Measurements from ENCODE around the gene AVEN. TPM values are rescaled to one million over a fixed set of nuclear protein-coding genes. Genes with fewer than 3 reads are reported as not detected.
A peak's percentile ranks its signal among the peaks of the same experiment; 100 is the strongest.

AVEN gene
- 19.2 and 24.7 TPM in 2 replicates for total RNA-seq
- 14.7 and 16.0 TPM in 2 replicates for polyA plus RNA-seq
- polyA plus RNA-seq (2012) = 21.4 and 22.5 TPM in 2 replicates
- polyA minus RNA-seq (ENCODE audit: low replicate concordance) = 3.3 and 6.7 TPM in 2 replicates

- Histone ChIP-seq H3K9me3 (ENCODE audit: control insufficient read depth, insufficient read depth, low read depth, low read length) (no peaks in the 10 kb centered on the region), H3K4me3 (replicated peaks in 1 of 4; ENCODE audit: control extremely low read depth in 1 of 4, insufficient read depth in 1 of 4, low read depth in 3 of 4, low read length in 4 of 4) (peak within 1 kb of the TSS; percentile 80 to 97 (median 91)), H2AFZ (ENCODE audit: low read length) (peak within 1 kb of the TSS; percentile 93), H3K9ac (ENCODE audit: insufficient read depth, low read length) (peak within 1 kb of the TSS; percentile 85), H3K27me3 (ENCODE audit: control insufficient read depth, insufficient read depth, low read length) (no peaks in the 10 kb centered on the region), H3K4me2 (ENCODE audit: extremely low read depth, insufficient read depth, low read length) (peak within 1 kb of the TSS; percentile 97), H4K20me1 (ENCODE audit: control insufficient read depth, extremely low read depth, insufficient read depth, low read length) (no peaks in the 10 kb centered on the region), H3K27ac (ENCODE audit: insufficient read depth, low read length) (peak within 1 kb of the TSS; percentile 84), H3K79me2 (ENCODE audit: control insufficient read depth, insufficient read depth, low read length) (no peaks in the 10 kb centered on the region), H3K36me3 (ENCODE audit: control insufficient read depth, insufficient read depth, low read length) (no peaks in the 10 kb centered on the region), H3K4me1 (ENCODE audit: control insufficient read depth, extremely low read depth, insufficient read depth, low read length) (peaks cover 5% of the 10 kb centered on the region)
- no peak for TF ChIP-seq EZH2 (IDR thresholded peaks at IDR 0.05; ENCODE audit: low read length, missing control alignments)
- no peak for TF ChIP-seq CTCF (conservative IDR thresholded peaks at IDR 0.05 in 1 of 2, IDR thresholded peaks at IDR 0.05 in 1 of 2; ENCODE audit: low read depth in 1 of 2, low read length in 2 of 2)
- DNase-seq (ENCODE audit: low read depth in 2 of 2) = peak; percentile 44 to 62
Observed at GRCh38 chr15:34038871-34039789, at the start of gene AVEN. TSS of gene AVEN (minus strand) at chr15:34039204. CDS start at chr15:34039046, 158 bp downstream.

- Histone ChIP-seq H2AFZ (ENCODE audit: low read length) (no peak overlapping the region), H3K9ac (ENCODE audit: insufficient read depth, low read length) (no peak overlapping the region), H3K9me3 (ENCODE audit: control insufficient read depth, insufficient read depth, low read depth, low read length) (no peaks in the 10 kb centered on the region), H3K79me2 (ENCODE audit: control insufficient read depth, insufficient read depth, low read length) (no peaks in the 10 kb centered on the region), H3K36me3 (ENCODE audit: control insufficient read depth, insufficient read depth, low read length) (peaks cover 2% of the 10 kb centered on the region), H3K4me3 (replicated peaks in 1 of 4; ENCODE audit: control extremely low read depth in 1 of 4, insufficient read depth in 1 of 4, low read depth in 3 of 4, low read length in 4 of 4) (no peak overlapping the region), H3K4me1 (ENCODE audit: control insufficient read depth, extremely low read depth, insufficient read depth, low read length) (peaks cover 2% of the 10 kb centered on the region), H3K27ac (ENCODE audit: insufficient read depth, low read length) (no peak overlapping the region), H4K20me1 (ENCODE audit: control insufficient read depth, extremely low read depth, insufficient read depth, low read length) (no peaks in the 10 kb centered on the region), H3K27me3 (ENCODE audit: control insufficient read depth, insufficient read depth, low read length) (no peaks in the 10 kb centered on the region), H3K4me2 (ENCODE audit: extremely low read depth, insufficient read depth, low read length) (peak overlapping the region; percentile 13)
- TF ChIP-seq CTCF (conservative IDR thresholded peaks at IDR 0.05 in 1 of 2, IDR thresholded peaks at IDR 0.05 in 1 of 2; ENCODE audit: low read depth in 1 of 2, low read length in 2 of 2) (no peak), EZH2 (IDR thresholded peaks at IDR 0.05; ENCODE audit: low read length, missing control alignments) (no peak)
- peak; percentile 55 to 62 for DNase-seq (ENCODE audit: low read depth in 2 of 2)
Observed at GRCh38 chr15:34085746-34086145, 46.7 kb upstream of the AVEN start.

- Histone ChIP-seq H4K20me1 (ENCODE audit: control insufficient read depth, extremely low read depth, insufficient read depth, low read length) (no peaks in the 10 kb centered on the region), H3K4me1 (ENCODE audit: control insufficient read depth, extremely low read depth, insufficient read depth, low read length) (peaks cover 2% of the 10 kb centered on the region), H3K27ac (ENCODE audit: insufficient read depth, low read length) (peak overlapping the region; percentile 23), H3K79me2 (ENCODE audit: control insufficient read depth, insufficient read depth, low read length) (no peaks in the 10 kb centered on the region), H3K9ac (ENCODE audit: insufficient read depth, low read length) (no peak overlapping the region), H3K9me3 (ENCODE audit: control insufficient read depth, insufficient read depth, low read depth, low read length) (no peaks in the 10 kb centered on the region), H3K36me3 (ENCODE audit: control insufficient read depth, insufficient read depth, low read length) (peaks cover 2% of the 10 kb centered on the region), H3K27me3 (ENCODE audit: control insufficient read depth, insufficient read depth, low read length) (no peaks in the 10 kb centered on the region), H2AFZ (ENCODE audit: low read length) (no peak overlapping the region), H3K4me2 (ENCODE audit: extremely low read depth, insufficient read depth, low read length) (no peak overlapping the region), H3K4me3 (replicated peaks in 1 of 4; ENCODE audit: control extremely low read depth in 1 of 4, insufficient read depth in 1 of 4, low read depth in 3 of 4, low read length in 4 of 4) (no peak overlapping the region)
- DNase-seq (ENCODE audit: low read depth in 2 of 2) = peak; percentile 67 to 90
- TF ChIP-seq CTCF (conservative IDR thresholded peaks at IDR 0.05 in 1 of 2, IDR thresholded peaks at IDR 0.05 in 1 of 2; ENCODE audit: low read depth in 1 of 2, low read length in 2 of 2) (no peak), EZH2 (IDR thresholded peaks at IDR 0.05; ENCODE audit: low read length, missing control alignments) (no peak)
Observed at GRCh38 chr15:34084086-34084485, 45.1 kb upstream of the AVEN start.
